Measurements from ENCODE around the gene PIPOX. TPM values are rescaled to one million over a fixed set of nuclear protein-coding genes. Genes with fewer than 3 reads are reported as not detected.
A peak's percentile ranks its signal among the peaks of the same experiment; 100 is the strongest.

Gene PIPOX
- 1 to 10 TPM; 3.8 to 8.4 (median 5.1) TPM for total RNA-seq

- H3K27me3 ChIP-seq, result no peaks in the 10 kb centered on the region
- no peaks in the 10 kb centered on the region for H3K36me3 ChIP-seq
- no peak for DNase-seq (ENCODE audit: extremely low spot score)
- H3K4me1 ChIP-seq, result peaks cover 6 to 22% (median 15%) of the 10 kb centered on the region in 4 donors
- H3K27ac ChIP-seq (replicated peaks in 1 of 4), result peak within 1 kb of the TSS in 1 of 4 donors; percentile 18
- no peaks in the 10 kb centered on the region for H3K9me3 ChIP-seq
- 52% methylated on average over 13 of the region's 13 CpGs for WGBS
- TF ChIP-seq CTCF (IDR thresholded peaks at IDR 0.05), result no peak
- no peak for TF ChIP-seq POLR2A (IDR thresholded peaks at IDR 0.05; ENCODE audit: low read depth)
- TF ChIP-seq EP300 (IDR thresholded peaks at IDR 0.05), result no peak
- TF ChIP-seq POLR2AphosphoS5 (IDR thresholded peaks at IDR 0.05), result no peak
- H3K4me3 ChIP-seq, result peak within 1 kb of the TSS in 1 of 4 donors; percentile 12
- intact Hi-C loops (cut with DNase I), result no loop called here
Observed at GRCh38 chr17:29042679-29043538, at the start of gene PIPOX. PIPOX (plus strand) TSS chr17:29043141; CDS start chr17:29043226, 85 bp downstream.

GRCh38 chr17:28993645-28994426 is 49.1 kb upstream of the PIPOX start:
- no peak for DNase-seq (ENCODE audit: extremely low spot score)
- WGBS, result 91% methylated on average over 11 of the region's 13 CpGs

GRCh38 chr17:28996554-28997096 is 46.3 kb upstream of the PIPOX start:
- H3K9me3 ChIP-seq, result no peaks in the 10 kb centered on the region
- H3K4me3 ChIP-seq, result no peak overlapping the region
- no peak overlapping the region for H3K27ac ChIP-seq (replicated peaks in 1 of 4)
- 53% methylated on average over 4 of the region's 5 CpGs for WGBS
- H3K36me3 ChIP-seq, result no peaks in the 10 kb centered on the region
- TF ChIP-seq POLR2AphosphoS5 (IDR thresholded peaks at IDR 0.05) (no peak), CTCF (IDR thresholded peaks at IDR 0.05) (no peak), POLR2A (IDR thresholded peaks at IDR 0.05; ENCODE audit: low read depth) (no peak), EP300 (IDR thresholded peaks at IDR 0.05) (no peak)
- intact Hi-C loops (cut with DNase I), result no loop called here
- no peaks in the 10 kb centered on the region for H3K4me1 ChIP-seq
- H3K27me3 ChIP-seq, result peaks cover 0 to 23% (median 0%) of the 10 kb centered on the region in 4 donors
- no peak for DNase-seq (ENCODE audit: extremely low spot score)

More at GRCh38 chr17:28993645-28994426, 49.1 kb upstream of the PIPOX start:
- Histone ChIP-seq H3K27me3 (peaks cover 0 to 23% (median 0%) of the 10 kb centered on the region in 4 donors), H3K36me3 (no peaks in the 10 kb centered on the region), H3K4me3 (no peak overlapping the region), H3K9me3 (no peaks in the 10 kb centered on the region), H3K27ac (replicated peaks in 1 of 4) (no peak overlapping the region), H3K4me1 (no peaks in the 10 kb centered on the region)
- no peak for TF ChIP-seq EP300 (IDR thresholded peaks at IDR 0.05)
- no peak for TF ChIP-seq POLR2AphosphoS5 (IDR thresholded peaks at IDR 0.05)
- no peak for TF ChIP-seq CTCF (IDR thresholded peaks at IDR 0.05)
- TF ChIP-seq POLR2A (IDR thresholded peaks at IDR 0.05; ENCODE audit: low read depth), result no peak
- intact Hi-C loops (cut with DNase I), result no loop called here

- Histone ChIP-seq H3K4me1 (no peaks in the 10 kb centered on the region), H3K9me3 (no peaks in the 10 kb centered on the region), H3K27ac (replicated peaks in 1 of 4) (no peak overlapping the region), H3K36me3 (no peaks in the 10 kb centered on the region), H3K4me3 (no peak overlapping the region), H3K27me3 (peaks cover 0 to 27% (median 0%) of the 10 kb centered on the region in 4 donors)
- TF ChIP-seq CTCF (IDR thresholded peaks at IDR 0.05), result no peak
- 96% methylated on average over 1 of the region's 1 CpG for WGBS
- DNase-seq (ENCODE audit: extremely low spot score), result no peak
- intact Hi-C loops (cut with DNase I), result no loop called here
Observed at GRCh38 chr17:28997806-28998205, 45.1 kb upstream of the PIPOX start.
